PFSK-1 (cell line): ENCODE results near the gene IQCK.

Source experiments
- FOXP2 ChIP-seq: optimal IDR thresholded peaks from 2 replicates; pipeline ENCODE3; 2011; ENCODE audit warnings: borderline replicate concordance, control low read depth, inconsistent platforms; ENCODE audit not compliant: insufficient read depth; ENCODE audit errors: extremely low read length, extremely low read depth
- POLR2AphosphoS5 ChIP-seq: IDR thresholded peaks from 2 replicates; pipeline ENCODE4 v1.6.1; 2012; ENCODE audit warnings: low read depth, mild to moderate bottlenecking, control low read depth, low read length, moderate library complexity
- SIN3A ChIP-seq: IDR thresholded peaks from 2 replicates; pipeline ENCODE4 v1.6.1; 2012; ENCODE audit warnings: mild to moderate bottlenecking, low read length, moderate library complexity, borderline replicate concordance; ENCODE audit not compliant: insufficient read depth
- TAF1 ChIP-seq: IDR thresholded peaks from 2 replicates; pipeline ENCODE4 v1.6.1; 2012; ENCODE audit warnings: low read length, control low read depth, borderline replicate concordance; ENCODE audit not compliant: insufficient read depth
- TF ChIP-seq, protein P1 (sequence below), 2 experiments: IDR thresholded peaks; 2 replicates each; pipeline versions ENCODE4 v1.6.1 to v1.8.0; 2011 to 2012; ENCODE audit warnings: low read depth in 2 of 2, low read length in 2 of 2, control low read depth in 1 of 2, inconsistent platforms in 1 of 2, mild to moderate bottlenecking in 1 of 2, moderate library complexity in 1 of 2; ENCODE audit not compliant: insufficient read depth in 1 of 2

IQCK gene

DNA sequence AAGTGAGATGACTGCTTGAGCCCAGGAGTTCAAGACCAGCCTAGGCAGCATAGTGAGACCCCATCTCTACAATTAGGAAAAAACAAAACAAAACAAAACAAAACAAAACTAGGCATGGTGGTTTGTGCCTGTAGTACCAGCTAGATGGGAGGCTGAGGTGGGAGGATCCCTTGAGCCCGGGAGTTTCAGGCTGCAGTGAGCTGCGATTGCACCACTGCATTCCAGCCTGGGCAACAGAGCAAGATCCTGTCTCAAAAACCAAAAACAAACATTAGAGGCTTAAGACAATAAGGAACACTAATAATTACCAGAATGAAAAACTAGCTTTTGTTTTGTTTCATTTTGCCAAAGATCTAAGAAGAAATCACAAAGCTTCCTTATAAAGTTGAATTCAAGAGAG lies 97.3 kb downstream of the IQCK start:
- TF ChIP-seq, protein P1, sequence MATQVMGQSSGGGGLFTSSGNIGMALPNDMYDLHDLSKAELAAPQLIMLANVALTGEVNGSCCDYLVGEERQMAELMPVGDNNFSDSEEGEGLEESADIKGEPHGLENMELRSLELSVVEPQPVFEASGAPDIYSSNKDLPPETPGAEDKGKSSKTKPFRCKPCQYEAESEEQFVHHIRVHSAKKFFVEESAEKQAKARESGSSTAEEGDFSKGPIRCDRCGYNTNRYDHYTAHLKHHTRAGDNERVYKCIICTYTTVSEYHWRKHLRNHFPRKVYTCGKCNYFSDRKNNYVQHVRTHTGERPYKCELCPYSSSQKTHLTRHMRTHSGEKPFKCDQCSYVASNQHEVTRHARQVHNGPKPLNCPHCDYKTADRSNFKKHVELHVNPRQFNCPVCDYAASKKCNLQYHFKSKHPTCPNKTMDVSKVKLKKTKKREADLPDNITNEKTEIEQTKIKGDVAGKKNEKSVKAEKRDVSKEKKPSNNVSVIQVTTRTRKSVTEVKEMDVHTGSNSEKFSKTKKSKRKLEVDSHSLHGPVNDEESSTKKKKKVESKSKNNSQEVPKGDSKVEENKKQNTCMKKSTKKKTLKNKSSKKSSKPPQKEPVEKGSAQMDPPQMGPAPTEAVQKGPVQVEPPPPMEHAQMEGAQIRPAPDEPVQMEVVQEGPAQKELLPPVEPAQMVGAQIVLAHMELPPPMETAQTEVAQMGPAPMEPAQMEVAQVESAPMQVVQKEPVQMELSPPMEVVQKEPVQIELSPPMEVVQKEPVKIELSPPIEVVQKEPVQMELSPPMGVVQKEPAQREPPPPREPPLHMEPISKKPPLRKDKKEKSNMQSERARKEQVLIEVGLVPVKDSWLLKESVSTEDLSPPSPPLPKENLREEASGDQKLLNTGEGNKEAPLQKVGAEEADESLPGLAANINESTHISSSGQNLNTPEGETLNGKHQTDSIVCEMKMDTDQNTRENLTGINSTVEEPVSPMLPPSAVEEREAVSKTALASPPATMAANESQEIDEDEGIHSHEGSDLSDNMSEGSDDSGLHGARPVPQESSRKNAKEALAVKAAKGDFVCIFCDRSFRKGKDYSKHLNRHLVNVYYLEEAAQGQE (IDR thresholded peaks at IDR 0.05; ENCODE audit: insufficient read depth in 1 of 2, low read depth in 2 of 2, low read length in 2 of 2): no peak
- TF ChIP-seq POLR2AphosphoS5: no peak
- TF ChIP-seq TAF1: no peak
- no peak for TF ChIP-seq SIN3A
- TF ChIP-seq FOXP2: no peak

DNA sequence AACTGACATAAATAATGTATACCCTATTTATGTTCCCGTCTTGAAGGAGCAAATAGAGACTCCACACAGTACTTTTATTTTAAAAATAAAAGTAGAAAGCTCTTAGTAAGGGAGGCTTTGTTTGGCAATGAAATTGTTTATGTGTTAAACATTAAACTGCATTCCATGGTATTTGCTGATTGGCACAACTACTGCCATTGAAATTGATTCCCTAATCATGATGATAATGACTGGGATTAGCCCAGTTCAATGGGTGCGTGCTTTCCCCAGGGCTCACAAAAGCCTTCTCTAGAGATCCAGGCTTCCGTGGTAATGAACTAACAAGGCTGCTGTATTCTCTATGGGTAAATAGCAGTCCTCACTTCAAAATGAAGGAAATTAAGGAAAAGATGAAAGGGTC lies 99.1 kb downstream of the IQCK start:
- TF ChIP-seq FOXP2 (no peak), POLR2AphosphoS5 (no peak), SIN3A (no peak), TAF1 (no peak)
- TF ChIP-seq, protein P1 (IDR thresholded peaks at IDR 0.05; ENCODE audit: insufficient read depth in 1 of 2, low read depth in 2 of 2, low read length in 2 of 2): no peak

DNA sequence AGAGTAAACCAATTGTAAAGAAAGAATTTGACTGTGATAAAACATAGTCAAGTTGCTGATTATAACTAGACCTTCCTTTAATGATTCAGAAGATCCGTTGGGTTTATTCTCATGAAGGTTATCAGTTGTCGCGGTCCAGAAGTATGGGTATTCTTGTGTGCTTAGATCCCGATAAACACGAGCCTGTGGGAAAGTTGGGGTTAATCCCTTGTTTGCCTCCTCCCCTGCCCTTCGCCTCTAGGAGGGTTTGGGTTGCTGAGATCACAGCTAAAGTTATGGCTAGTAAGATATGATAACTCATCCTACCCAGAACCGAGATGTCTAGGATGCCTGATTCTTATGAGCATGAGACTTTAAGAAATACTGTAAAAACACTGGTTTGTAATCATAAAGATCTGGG lies 99.8 kb downstream of the IQCK start:
- no peak for TF ChIP-seq POLR2AphosphoS5
- TF ChIP-seq, protein P1 (IDR thresholded peaks at IDR 0.05; ENCODE audit: insufficient read depth in 1 of 2, low read depth in 2 of 2, low read length in 2 of 2): no peak
- TF ChIP-seq FOXP2: no peak
- TF ChIP-seq SIN3A: no peak
- TF ChIP-seq TAF1: no peak

DNA sequence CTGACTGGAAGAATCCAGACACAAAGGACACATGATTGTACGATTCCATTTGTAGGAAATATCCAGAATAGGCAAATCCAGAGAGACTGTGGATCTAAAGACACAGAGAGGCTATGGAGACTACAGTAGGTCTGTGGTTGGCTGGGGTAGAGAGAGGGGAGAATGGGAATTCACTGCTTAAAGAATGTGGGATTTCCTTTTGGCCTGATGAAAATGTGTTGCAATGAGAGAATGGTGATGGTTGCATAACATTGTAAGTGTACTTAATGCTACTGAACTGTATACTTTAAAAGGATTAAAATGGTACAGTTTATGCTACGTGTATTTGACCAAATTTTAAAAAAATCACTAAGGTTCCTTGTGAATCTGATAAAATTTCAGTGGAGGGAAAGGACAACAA lies 104.5 kb downstream of the IQCK start:
- TF ChIP-seq SIN3A: no peak

DNA sequence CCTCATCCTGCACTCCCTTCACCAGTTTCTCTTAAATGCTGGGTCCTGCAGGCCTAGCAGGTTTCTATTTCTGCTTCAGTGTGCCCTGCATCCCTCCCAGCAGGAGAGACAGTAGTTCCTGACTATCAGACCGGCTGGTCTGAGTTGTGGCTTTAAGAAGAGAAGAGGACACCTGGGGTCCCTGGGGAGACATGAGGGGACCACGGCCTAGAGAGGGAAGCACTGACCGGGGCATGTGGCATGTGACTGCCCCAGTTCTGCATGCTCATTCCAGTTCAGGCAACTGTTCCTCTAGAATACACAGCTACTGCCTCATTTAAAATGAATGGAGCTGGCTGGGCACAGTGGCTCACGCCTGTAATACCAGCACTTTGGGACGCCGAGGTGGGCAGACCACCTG lies 105.3 kb downstream of the IQCK start:
- TF ChIP-seq FOXP2 (no peak), POLR2AphosphoS5 (no peak), TAF1 (no peak), SIN3A (no peak)
- TF ChIP-seq, protein P1 (IDR thresholded peaks at IDR 0.05; ENCODE audit: insufficient read depth in 1 of 2, low read depth in 2 of 2, low read length in 2 of 2): no peak
